C4-2B (cell line): ENCODE results near the gene NGFR.

Experiments used
- CTCF ChIP-seq: fragments of 450-650 bp; conservative IDR thresholded peaks from 2 replicates; pipeline ENCODE4 v1.5.1; 2017; ENCODE audit warnings: mild to moderate bottlenecking
- ZFX ChIP-seq: fragments of 450-650 bp; IDR thresholded peaks from 2 replicates; pipeline ENCODE4 v1.6.1; 2017

GRCh38 chr17:49556223-49556943, 61.3 kb downstream of the NGFR start:
- TF ChIP-seq CTCF (peak; percentile 98), ZFX (no peak)
